Measurements from ENCODE around the gene OSGIN1. TPM values are rescaled to one million over a fixed set of nuclear protein-coding genes. Genes with fewer than 3 reads are reported as not detected.

OSGIN1 gene, protein sequence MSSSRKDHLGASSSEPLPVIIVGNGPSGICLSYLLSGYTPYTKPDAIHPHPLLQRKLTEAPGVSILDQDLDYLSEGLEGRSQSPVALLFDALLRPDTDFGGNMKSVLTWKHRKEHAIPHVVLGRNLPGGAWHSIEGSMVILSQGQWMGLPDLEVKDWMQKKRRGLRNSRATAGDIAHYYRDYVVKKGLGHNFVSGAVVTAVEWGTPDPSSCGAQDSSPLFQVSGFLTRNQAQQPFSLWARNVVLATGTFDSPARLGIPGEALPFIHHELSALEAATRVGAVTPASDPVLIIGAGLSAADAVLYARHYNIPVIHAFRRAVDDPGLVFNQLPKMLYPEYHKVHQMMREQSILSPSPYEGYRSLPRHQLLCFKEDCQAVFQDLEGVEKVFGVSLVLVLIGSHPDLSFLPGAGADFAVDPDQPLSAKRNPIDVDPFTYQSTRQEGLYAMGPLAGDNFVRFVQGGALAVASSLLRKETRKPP
- total RNA-seq = 0.67 and 1.2 TPM in 2 replicates

DNA sequence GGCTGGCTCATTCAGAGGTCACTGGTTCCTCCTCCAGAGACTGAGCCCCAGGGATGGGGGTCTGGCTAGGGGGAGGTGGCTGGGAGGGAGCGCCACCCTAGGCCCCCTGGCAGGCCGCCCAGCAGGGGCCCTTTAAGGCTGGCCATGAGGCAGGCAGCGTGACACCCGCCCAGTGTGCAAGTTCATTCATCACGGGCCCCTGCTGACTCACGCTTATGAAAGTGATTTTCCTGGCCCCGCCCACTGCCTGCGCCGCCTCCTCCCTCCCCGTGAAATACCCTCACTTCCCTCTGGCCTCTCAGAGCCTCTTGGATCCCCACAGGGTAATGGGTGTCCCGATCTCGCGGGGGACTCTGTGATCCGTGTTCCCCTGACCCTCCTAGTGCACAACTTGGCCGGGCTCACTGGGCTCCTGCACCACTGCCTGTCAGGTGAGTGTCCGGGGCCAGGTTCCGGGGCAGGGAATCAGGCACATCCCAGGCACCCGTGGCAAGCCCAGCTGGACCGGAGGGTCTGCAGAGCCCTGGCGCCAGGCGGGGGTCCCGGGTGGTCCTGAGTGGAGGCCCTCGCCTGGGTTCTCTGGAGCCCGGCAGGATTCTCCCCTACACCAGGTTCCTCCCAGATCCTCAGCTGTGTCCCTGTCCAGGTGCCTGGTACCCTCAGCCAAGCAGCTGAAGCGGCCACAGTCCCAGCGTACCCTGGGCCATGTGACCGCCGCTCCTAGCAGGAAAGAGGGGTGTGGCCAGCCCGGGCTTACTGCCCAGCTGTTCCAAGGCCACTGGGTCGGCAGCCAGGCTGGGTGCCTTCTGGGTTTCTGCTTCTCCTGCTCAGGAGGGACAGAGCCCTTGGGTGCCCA, at the start of gene OSGIN1:
Gene OSGIN1, plus strand, starts transcription at position 301 of the 856 bp plus-strand sequence. CDS start 4,432 bp downstream, outside the sequence.

DNA sequence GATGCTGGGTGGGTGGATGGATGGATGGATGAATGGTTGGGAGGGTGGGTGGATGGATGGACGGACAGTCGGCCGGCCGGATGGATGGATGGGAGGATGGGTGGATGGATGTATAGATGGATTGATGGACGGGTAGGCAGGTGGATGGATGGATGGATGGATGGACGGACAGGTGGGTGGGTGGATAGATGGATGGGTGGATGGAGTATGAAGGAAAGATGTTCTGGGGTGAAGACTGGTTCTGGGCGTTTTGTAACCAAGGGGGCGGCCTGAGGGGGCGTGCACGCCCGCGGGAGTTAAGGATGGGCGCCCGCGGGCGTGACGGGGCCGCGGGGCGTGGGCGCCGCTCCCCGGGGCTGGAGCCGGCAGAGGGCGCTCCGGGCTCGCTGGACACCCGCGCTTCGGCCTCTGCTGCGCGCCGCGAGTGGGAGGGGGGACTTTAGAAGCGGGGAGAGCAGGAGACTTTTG, 14.8 kb downstream of the OSGIN1 start, which contains the start of gene NECAB2:
Gene NECAB2, plus strand, starts transcription at position 407 of the 468 bp plus-strand sequence. CDS start 405 bp downstream, outside the sequence.

Other genes with a start within 250 kb of the OSGIN1 start
- 16.5 and 17.1 TPM in 2 replicates for gene HSBP1, start 145.3 kb upstream of the OSGIN1 start, total RNA-seq
- gene MLYCD, start 54.1 kb upstream of the OSGIN1 start, total RNA-seq = 1.2 and 1.8 TPM in 2 replicates
- gene NECAB2, start 15.0 kb downstream of the OSGIN1 start, total RNA-seq = 0.30 TPM in 1 of 2 replicates, not detected in the other
- not detected in 2 replicates for gene SLC38A8, start 89.6 kb downstream of the OSGIN1 start, total RNA-seq
- 59.7 and 61.2 TPM in 2 replicates for gene MBTPS1, start 163.7 kb downstream of the OSGIN1 start, total RNA-seq
- 8.4 and 13.4 TPM in 2 replicates for gene HSDL1, start 191.9 kb downstream of the OSGIN1 start, total RNA-seq
- gene DNAAF1, start 192.1 kb downstream of the OSGIN1 start, total RNA-seq = not detected in 2 replicates
- 18.0 and 23.2 TPM in 2 replicates for gene TAF1C, start 233.8 kb downstream of the OSGIN1 start, total RNA-seq
- gene ADAD2, start 237.9 kb downstream of the OSGIN1 start, total RNA-seq = not detected in 2 replicates